ENCODE measurements around the gene NONO.
"Not testable (repeated sequence)": the region's sequence is repeated elsewhere in the genome, so short reads cannot be mapped to it uniquely, and the experiment has no call there.

Gene NONO

GRCh38 chrX:71253253-71254091 is 30.0 kb upstream of the NONO start:
- peaks cover 4% of the 10 kb centered on the region for H3K27me3 Mint-ChIP-seq (ENCODE audit: low read depth)
- TF ChIP-seq CTCF (IDR thresholded peaks at IDR 0.05; ENCODE audit: unreplicated experiment in 3 of 3) = peak; percentile 30 to 42 (median 41)

GRCh38 chrX:71254092-71254963 is 29.1 kb upstream of the NONO start, which contains the start of gene ZMYM3:
ZMYM3 (minus strand) TSS chrX:71254140; CDS start chrX:71253255, 885 bp downstream.
- H3K27ac Mint-ChIP-seq = peak within 1 kb of the TSS; percentile 95 to 100 (median 98)
- peaks cover 7% of the 10 kb centered on the region for H3K4me1 Mint-ChIP-seq
- peaks cover 7% of the 10 kb centered on the region for H3K9me3 Mint-ChIP-seq
- peaks cover 14% of the 10 kb centered on the region for H3K36me3 Mint-ChIP-seq (ENCODE audit: low read depth)
- peak within 1 kb of the TSS; percentile 86 to 98 (median 96) for H3K4me3 Mint-ChIP-seq
- TF ChIP-seq CTCF (IDR thresholded peaks at IDR 0.05; ENCODE audit: unreplicated experiment in 3 of 3) = no peak
- H3K27me3 Mint-ChIP-seq (ENCODE audit: low read depth) = peaks cover 4% of the 10 kb centered on the region

More at GRCh38 chrX:71253253-71254091, 30.0 kb upstream of the NONO start:
- Mint-ChIP-seq H3K36me3 (ENCODE audit: low read depth) (peaks cover 23% of the 10 kb centered on the region), H3K4me1 (peaks cover 7% of the 10 kb centered on the region), H3K27ac (peak overlapping the region; percentile 95 to 100 (median 98)), H3K9me3 (peaks cover 10% of the 10 kb centered on the region), H3K4me3 (peak overlapping the region; percentile 86 to 98 (median 96))

- Mint-ChIP-seq H3K36me3 (ENCODE audit: low read depth) (peaks cover 3% of the 10 kb centered on the region), H3K9me3 (peaks cover 4% of the 10 kb centered on the region), H3K4me1 (peaks cover 3% of the 10 kb centered on the region), H3K4me3 (peak overlapping the region; percentile 86 to 98 (median 96)), H3K27me3 (ENCODE audit: low read depth) (peaks cover 2% of the 10 kb centered on the region), H3K27ac (peak overlapping the region; percentile 95 to 100 (median 98))
- no peak for TF ChIP-seq CTCF (IDR thresholded peaks at IDR 0.05; ENCODE audit: unreplicated experiment in 3 of 3)
Observed at GRCh38 chrX:71256051-71256450, 27.4 kb upstream of the NONO start.

GRCh38 chrX:71256856-71257255 is 26.6 kb upstream of the NONO start:
- Mint-ChIP-seq H3K4me1 (no peaks in the 10 kb centered on the region), H3K36me3 (ENCODE audit: low read depth) (no peaks in the 10 kb centered on the region), H3K27ac (peak overlapping the region in 2 of 3 experiments; percentile 40 to 75), H3K4me3 (no peak overlapping the region), H3K9me3 (peaks cover 4% of the 10 kb centered on the region), H3K27me3 (ENCODE audit: low read depth) (no peaks in the 10 kb centered on the region)
- no peak for TF ChIP-seq CTCF (IDR thresholded peaks at IDR 0.05; ENCODE audit: unreplicated experiment in 3 of 3)

- H3K27ac Mint-ChIP-seq; H3K27me3 Mint-ChIP-seq (ENCODE audit: low read depth); H3K4me3 Mint-ChIP-seq; H3K4me1 Mint-ChIP-seq: not testable (repeated sequence)
- Mint-ChIP-seq H3K36me3 (ENCODE audit: low read depth) (peaks cover 21% of the 10 kb centered on the region), H3K9me3 (peaks cover 22% of the 10 kb centered on the region)
Observed at GRCh38 chrX:71268624-71269023, 14.8 kb upstream of the NONO start.

- peaks cover 27% of the 10 kb centered on the region for H3K36me3 Mint-ChIP-seq (ENCODE audit: low read depth)
- no peak overlapping the region for H3K27ac Mint-ChIP-seq
Observed at GRCh38 chrX:71269801-71270395, 13.5 kb upstream of the NONO start.

GRCh38 chrX:71272313-71272712 is 11.1 kb upstream of the NONO start:
- not testable (repeated sequence) for H3K27ac Mint-ChIP-seq; H3K4me1 Mint-ChIP-seq; H3K4me3 Mint-ChIP-seq; H3K27me3 Mint-ChIP-seq (ENCODE audit: low read depth)
- peaks cover 14% of the 10 kb centered on the region for H3K9me3 Mint-ChIP-seq
- peaks cover 24% of the 10 kb centered on the region for H3K36me3 Mint-ChIP-seq (ENCODE audit: low read depth)

More at GRCh38 chrX:71269801-71270395, 13.5 kb upstream of the NONO start:
- Mint-ChIP-seq H3K4me3 (no peak overlapping the region), H3K27me3 (ENCODE audit: low read depth) (no peaks in the 10 kb centered on the region), H3K9me3 (peaks cover 18% of the 10 kb centered on the region), H3K4me1 (no peaks in the 10 kb centered on the region)
- TF ChIP-seq CTCF (IDR thresholded peaks at IDR 0.05; ENCODE audit: unreplicated experiment in 3 of 3) = no peak

GRCh38 chrX:71281300-71281699 is 2.1 kb upstream of the NONO start:
- not testable (repeated sequence) for H3K4me1 Mint-ChIP-seq; H3K27ac Mint-ChIP-seq; H3K27me3 Mint-ChIP-seq (ENCODE audit: low read depth); H3K4me3 Mint-ChIP-seq
- Mint-ChIP-seq H3K9me3 (peaks cover 16% of the 10 kb centered on the region), H3K36me3 (ENCODE audit: low read depth) (peaks cover 27% of the 10 kb centered on the region)

Data from nephron (organoid).